ENCODE data around the gene ZNF45. TPM values are rescaled to one million over a fixed set of nuclear protein-coding genes. Genes with fewer than 3 reads are reported as not detected.

The ZNF45 gene
- total and polyA plus RNA-seq, 2 of the 13 experiments (the other 11 are each of a cell fraction or from before 2014, with no cell fraction given) = 2.4 to 11.3 TPM

DNA sequence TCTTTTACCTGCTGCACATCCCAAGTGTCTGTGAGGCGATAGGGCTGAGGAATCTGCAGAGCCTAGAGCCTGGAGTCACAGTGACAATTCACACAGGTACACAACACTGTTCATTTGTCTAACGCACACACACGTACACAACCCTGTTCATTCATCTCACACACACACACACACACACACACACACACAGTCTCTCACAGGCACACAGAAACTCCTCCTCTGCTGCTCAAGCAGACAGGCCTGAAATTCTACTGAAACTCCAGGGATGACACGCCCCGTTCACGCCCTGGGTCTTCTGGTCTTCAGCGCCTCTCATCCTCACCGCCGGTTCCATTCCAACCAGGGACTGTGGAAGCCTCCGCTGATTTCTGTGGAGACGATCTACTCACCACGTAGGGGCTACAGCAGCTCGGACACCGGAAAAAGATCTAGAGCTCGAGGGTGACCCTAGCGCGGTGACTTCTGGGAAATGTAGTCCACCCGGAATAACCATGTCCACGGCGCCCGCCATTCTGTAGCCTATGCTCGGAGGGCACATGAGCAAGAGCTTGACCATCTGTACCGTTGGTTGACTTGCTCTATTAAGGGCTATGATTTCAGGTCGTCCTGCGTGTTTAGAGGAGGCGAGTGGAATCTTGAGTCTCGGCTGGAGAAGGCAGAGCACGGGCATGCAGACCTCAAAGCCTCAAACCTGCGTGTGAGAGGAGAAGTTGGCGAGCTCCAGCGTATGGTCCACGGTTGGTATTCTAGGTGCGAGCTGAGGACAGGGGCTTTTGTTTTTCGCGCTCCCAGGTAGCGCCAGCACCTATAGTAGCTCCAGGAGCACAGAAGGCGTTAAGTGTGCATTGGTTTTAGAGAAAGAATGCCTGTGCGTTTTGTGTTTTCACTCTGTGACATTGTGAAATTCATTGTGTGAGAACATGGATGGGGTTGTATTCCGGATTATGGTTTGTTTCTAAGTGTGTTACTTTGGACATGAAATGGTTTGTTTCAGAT is 33.4 kb downstream of the ZNF45 start (continued):
- TF ChIP-seq DNMT3B (CRISPR knock-in tag; conservative IDR thresholded peaks at IDR 0.05) (no peak), WIZ (CRISPR knock-in tag; IDR thresholded peaks at IDR 0.05) (peak; percentile 68; the same call in 1 of the 2 replicates), ZBTB20 (CRISPR knock-in tag; IDR thresholded peaks at IDR 0.05; ENCODE audit: borderline replicate concordance, low read depth) (no peak), ZNF530 (CRISPR knock-in tag; IDR thresholded peaks at IDR 0.05; ENCODE audit: low read depth) (no peak), CREB1 (IDR thresholded peaks at IDR 0.05) (no peak), CREB1 (CRISPR knock-in tag; IDR thresholded peaks at IDR 0.05) (peak; percentile 63; the same call in 1 of the 2 replicates), ZSCAN22 (CRISPR knock-in tag; IDR thresholded peaks at IDR 0.05) (no peak), ZNF143 (CRISPR knock-in tag; IDR thresholded peaks at IDR 0.05) (peak; percentile 94), MED13 (CRISPR knock-in tag; IDR thresholded peaks at IDR 0.05) (no peak), ZSCAN31 (CRISPR knock-in tag; IDR thresholded peaks at IDR 0.05; ENCODE audit: low read depth) (peak; percentile 66; the same call in 1 of the 2 replicates), ZNF644 (CRISPR knock-in tag; IDR thresholded peaks at IDR 0.05; ENCODE audit: low read depth) (peak; percentile 76; the same call in 1 of the 2 replicates), ZNF776 (CRISPR knock-in tag; IDR thresholded peaks at IDR 0.05) (no peak)
- TF ChIP-seq, protein P1, sequence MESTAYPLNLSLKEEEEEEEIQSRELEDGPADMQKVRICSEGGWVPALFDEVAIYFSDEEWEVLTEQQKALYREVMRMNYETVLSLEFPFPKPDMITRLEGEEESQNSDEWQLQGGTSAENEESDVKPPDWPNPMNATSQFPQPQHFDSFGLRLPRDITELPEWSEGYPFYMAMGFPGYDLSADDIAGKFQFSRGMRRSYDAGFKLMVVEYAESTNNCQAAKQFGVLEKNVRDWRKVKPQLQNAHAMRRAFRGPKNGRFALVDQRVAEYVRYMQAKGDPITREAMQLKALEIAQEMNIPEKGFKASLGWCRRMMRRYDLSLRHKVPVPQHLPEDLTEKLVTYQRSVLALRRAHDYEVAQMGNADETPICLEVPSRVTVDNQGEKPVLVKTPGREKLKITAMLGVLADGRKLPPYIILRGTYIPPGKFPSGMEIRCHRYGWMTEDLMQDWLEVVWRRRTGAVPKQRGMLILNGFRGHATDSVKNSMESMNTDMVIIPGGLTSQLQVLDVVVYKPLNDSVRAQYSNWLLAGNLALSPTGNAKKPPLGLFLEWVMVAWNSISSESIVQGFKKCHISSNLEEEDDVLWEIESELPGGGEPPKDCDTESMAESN (CRISPR knock-in tag; conservative IDR thresholded peaks at IDR 0.05) = peak; percentile 55; the same call in 1 of the 2 replicates
- TF ChIP-seq, protein P2, sequence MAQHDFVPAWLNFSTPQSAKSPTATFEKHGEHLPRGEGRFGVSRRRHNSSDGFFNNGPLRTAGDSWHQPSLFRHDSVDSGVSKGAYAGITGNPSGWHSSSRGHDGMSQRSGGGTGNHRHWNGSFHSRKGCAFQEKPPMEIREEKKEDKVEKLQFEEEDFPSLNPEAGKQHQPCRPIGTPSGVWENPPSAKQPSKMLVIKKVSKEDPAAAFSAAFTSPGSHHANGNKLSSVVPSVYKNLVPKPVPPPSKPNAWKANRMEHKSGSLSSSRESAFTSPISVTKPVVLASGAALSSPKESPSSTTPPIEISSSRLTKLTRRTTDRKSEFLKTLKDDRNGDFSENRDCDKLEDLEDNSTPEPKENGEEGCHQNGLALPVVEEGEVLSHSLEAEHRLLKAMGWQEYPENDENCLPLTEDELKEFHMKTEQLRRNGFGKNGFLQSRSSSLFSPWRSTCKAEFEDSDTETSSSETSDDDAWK (CRISPR knock-in tag; IDR thresholded peaks at IDR 0.05) = no peak
- TF ChIP-seq, protein P3, sequence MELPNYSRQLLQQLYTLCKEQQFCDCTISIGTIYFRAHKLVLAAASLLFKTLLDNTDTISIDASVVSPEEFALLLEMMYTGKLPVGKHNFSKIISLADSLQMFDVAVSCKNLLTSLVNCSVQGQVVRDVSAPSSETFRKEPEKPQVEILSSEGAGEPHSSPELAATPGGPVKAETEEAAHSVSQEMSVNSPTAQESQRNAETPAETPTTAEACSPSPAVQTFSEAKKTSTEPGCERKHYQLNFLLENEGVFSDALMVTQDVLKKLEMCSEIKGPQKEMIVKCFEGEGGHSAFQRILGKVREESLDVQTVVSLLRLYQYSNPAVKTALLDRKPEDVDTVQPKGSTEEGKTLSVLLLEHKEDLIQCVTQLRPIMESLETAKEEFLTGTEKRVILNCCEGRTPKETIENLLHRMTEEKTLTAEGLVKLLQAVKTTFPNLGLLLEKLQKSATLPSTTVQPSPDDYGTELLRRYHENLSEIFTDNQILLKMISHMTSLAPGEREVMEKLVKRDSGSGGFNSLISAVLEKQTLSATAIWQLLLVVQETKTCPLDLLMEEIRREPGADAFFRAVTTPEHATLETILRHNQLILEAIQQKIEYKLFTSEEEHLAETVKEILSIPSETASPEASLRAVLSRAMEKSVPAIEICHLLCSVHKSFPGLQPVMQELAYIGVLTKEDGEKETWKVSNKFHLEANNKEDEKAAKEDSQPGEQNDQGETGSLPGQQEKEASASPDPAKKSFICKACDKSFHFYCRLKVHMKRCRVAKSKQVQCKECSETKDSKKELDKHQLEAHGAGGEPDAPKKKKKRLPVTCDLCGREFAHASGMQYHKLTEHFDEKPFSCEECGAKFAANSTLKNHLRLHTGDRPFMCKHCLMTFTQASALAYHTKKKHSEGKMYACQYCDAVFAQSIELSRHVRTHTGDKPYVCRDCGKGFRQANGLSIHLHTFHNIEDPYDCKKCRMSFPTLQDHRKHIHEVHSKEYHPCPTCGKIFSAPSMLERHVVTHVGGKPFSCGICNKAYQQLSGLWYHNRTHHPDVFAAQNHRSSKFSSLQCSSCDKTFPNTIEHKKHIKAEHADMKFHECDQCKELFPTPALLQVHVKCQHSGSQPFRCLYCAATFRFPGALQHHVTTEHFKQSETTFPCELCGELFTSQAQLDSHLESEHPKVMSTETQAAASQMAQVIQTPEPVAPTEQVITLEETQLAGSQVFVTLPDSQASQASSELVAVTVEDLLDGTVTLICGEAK (IDR thresholded peaks at IDR 0.05) = no peak
- TF ChIP-seq, protein P3 (CRISPR knock-in tag; IDR thresholded peaks at IDR 0.05) = 0 out of 2 replicates have a peak, but pooled peaks have one; percentile 53
